GM12891 (cell line): ENCODE results near the gene GAREM1.

ENCODE experiments used
- PAX5 ChIP-seq: IDR thresholded peaks from 2 replicates; pipeline ENCODE4 v1.6.1; 2011; ENCODE audit warnings: low read length, moderate library complexity, mild to moderate bottlenecking; ENCODE audit not compliant: insufficient read depth, severe bottlenecking
- POLR2A ChIP-seq: IDR thresholded peaks from 2 replicates; pipeline ENCODE4 v1.6.1; 2011; ENCODE audit warnings: low read depth, low read length, control low read depth
- POLR2AphosphoS5 ChIP-seq: IDR thresholded peaks from 2 replicates; pipeline ENCODE4 v1.6.1; 2011; ENCODE audit warnings: low read depth, low read length, control low read depth
- SPI1 ChIP-seq: IDR thresholded peaks from 2 replicates; pipeline ENCODE4 v1.6.1; 2011; ENCODE audit warnings: low read depth, low read length, control low read depth
- TAF1 ChIP-seq: IDR thresholded peaks from 2 replicates; pipeline ENCODE4 v1.6.1; 2011; ENCODE audit warnings: low read depth, low read length, control low read depth

DNA sequence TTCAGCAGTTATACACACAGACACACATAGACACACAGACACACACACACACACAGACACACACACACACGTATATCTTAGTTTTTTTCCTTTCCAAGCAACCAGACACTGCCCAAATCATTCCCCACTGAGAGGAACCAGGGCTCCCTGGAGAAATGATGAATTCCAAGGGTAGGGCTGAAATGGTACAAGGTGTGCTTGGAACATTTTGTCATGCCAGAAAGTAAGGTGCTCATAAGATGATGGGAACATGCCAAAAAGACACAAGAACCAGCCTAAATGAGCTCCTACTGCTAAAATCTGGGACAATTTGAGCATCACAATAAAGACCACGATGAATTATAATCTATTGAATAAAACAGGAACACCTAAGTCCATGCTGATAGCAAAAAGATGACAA, 177.6 kb downstream of the GAREM1 start:
- TF ChIP-seq PAX5 (no peak), TAF1 (no peak), POLR2A (no peak), SPI1 (no peak), POLR2AphosphoS5 (no peak)
